Colonic mucosa (tissue), 4 donors: ENCODE results near the gene NDUFA12. TPM values are rescaled to one million over a fixed set of nuclear protein-coding genes. Genes with fewer than 3 reads are reported as not detected.

ENCODE experiments used
- DNase-seq: peaks from one replicate; pipeline ENCODE4 v3.0.0-alpha.2; 2020
- H3K27ac ChIP-seq: fragments of 200-600 bp; one replicate; pipeline ENCODE4 v1.8.0; 2021
- H3K27me3 ChIP-seq: fragments of 200-600 bp; one replicate; pipeline ENCODE4 v1.8.0; 2021
- H3K36me3 ChIP-seq: fragments of 200-600 bp; one replicate; pipeline ENCODE4 v1.8.0; 2021
- H3K4me1 ChIP-seq: fragments of 200-600 bp; one replicate; pipeline ENCODE4 v1.8.0; 2021; ENCODE audit warnings: mild to moderate bottlenecking
- H3K4me3 ChIP-seq: fragments of 200-600 bp; one replicate; pipeline ENCODE4 v1.8.0; 2021
- H3K9ac ChIP-seq, 2 donors: one replicate each; pipeline ENCODE4 v1.7.0; 2013; ENCODE audit warnings: control low read depth in 2 of 2, low read depth in 2 of 2, low read length in 2 of 2
- H3K9me3 ChIP-seq: fragments of 200-600 bp; one replicate; pipeline ENCODE4 v1.8.0; 2021
- intact Hi-C: fragments of 100-400 bp; cut with DNase I; formaldehyde crosslinking; loops from one replicate; pipeline ENCODE4 v1.14.1; 2022
- total RNA-seq, 2 donors: library from RNA; stranded (reverse); fragmentation: NEBNext Ultra II Directional in 1 of 2; extraction: Animal tissue kit (Norgen Biotek cat#: 25700) in 1 of 2; gene quantifications; one replicate each; pipeline ENCODE4 v1.2.1, GENCODE V29; 2021
- TF ChIP-seq, protein P1 (sequence below): fragments of 200-600 bp; IDR thresholded peaks from one replicate; pipeline ENCODE4 v1.8.0; 2022; ENCODE audit warnings: antibody characterized with exemption, mild to moderate bottlenecking
- donor health status: healthy.
- donor health status: DM: no; HTN: no; CAD: no.
- donor health status: DM: no; HTN: no; CAD: no.

The NDUFA12 gene
- total RNA-seq, 2 donors from 2014 or later = 136 to 151 TPM

- Histone ChIP-seq H3K9me3 (no peaks in the 10 kb centered on the region), H3K27me3 (no peaks in the 10 kb centered on the region), H3K9ac (no peak overlapping the region), H3K4me1 (no peaks in the 10 kb centered on the region), H3K27ac (no peak overlapping the region), H3K4me3 (no peak overlapping the region), H3K36me3 (no peaks in the 10 kb centered on the region)
- DNase-seq = no peak
- TF ChIP-seq, protein P1, sequence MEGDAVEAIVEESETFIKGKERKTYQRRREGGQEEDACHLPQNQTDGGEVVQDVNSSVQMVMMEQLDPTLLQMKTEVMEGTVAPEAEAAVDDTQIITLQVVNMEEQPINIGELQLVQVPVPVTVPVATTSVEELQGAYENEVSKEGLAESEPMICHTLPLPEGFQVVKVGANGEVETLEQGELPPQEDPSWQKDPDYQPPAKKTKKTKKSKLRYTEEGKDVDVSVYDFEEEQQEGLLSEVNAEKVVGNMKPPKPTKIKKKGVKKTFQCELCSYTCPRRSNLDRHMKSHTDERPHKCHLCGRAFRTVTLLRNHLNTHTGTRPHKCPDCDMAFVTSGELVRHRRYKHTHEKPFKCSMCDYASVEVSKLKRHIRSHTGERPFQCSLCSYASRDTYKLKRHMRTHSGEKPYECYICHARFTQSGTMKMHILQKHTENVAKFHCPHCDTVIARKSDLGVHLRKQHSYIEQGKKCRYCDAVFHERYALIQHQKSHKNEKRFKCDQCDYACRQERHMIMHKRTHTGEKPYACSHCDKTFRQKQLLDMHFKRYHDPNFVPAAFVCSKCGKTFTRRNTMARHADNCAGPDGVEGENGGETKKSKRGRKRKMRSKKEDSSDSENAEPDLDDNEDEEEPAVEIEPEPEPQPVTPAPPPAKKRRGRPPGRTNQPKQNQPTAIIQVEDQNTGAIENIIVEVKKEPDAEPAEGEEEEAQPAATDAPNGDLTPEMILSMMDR = no peak
- intact Hi-C loops = no loop called here
Measured at GRCh38 chr12:94963649-94964048, 39.8 kb downstream of the NDUFA12 start.

GRCh38 chr12:94962670-94963069 lies 40.8 kb downstream of the NDUFA12 start:
- H3K27me3 ChIP-seq = no peaks in the 10 kb centered on the region
- no peak overlapping the region for H3K27ac ChIP-seq
- no peaks in the 10 kb centered on the region for H3K4me1 ChIP-seq
- TF ChIP-seq, protein P1 = no peak
- intact Hi-C loops = no loop called here
- no peaks in the 10 kb centered on the region for H3K9me3 ChIP-seq
- H3K36me3 ChIP-seq = no peaks in the 10 kb centered on the region
- H3K4me3 ChIP-seq = no peak overlapping the region
- DNase-seq = no peak
- no peak overlapping the region for H3K9ac ChIP-seq

DNA sequence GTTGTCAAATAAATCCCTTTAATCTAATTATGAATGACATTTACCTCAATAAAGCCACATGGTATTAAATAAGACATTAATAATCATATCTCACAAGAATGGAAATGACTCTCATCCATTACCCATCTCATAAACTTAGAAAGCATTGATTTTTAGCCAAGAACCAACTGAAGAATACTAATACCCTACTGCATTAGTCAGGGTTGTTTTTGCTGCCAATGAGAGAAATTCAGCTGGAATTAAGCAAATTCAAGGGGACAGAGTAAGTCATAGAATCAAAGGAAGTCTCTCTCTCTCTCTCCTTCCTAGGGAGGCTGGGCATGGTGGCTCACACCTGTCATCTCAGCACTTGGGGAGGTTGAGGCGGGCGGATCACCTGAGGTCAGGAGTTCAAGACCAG lies 41.6 kb downstream of the NDUFA12 start:
- H3K9ac ChIP-seq = no peak overlapping the region
- no peak for DNase-seq
- H3K4me3 ChIP-seq = no peak overlapping the region
- H3K27me3 ChIP-seq = no peaks in the 10 kb centered on the region
- no peaks in the 10 kb centered on the region for H3K4me1 ChIP-seq
- TF ChIP-seq, protein P1 = no peak
- no peak overlapping the region for H3K27ac ChIP-seq
- intact Hi-C loops = no loop called here
- H3K36me3 ChIP-seq = no peaks in the 10 kb centered on the region
- H3K9me3 ChIP-seq = no peaks in the 10 kb centered on the region

GRCh38 chr12:94961256-94961824 lies 42.2 kb downstream of the NDUFA12 start:
- DNase-seq = no peak
- H3K9me3 ChIP-seq = no peaks in the 10 kb centered on the region
- no peak overlapping the region for H3K9ac ChIP-seq
- H3K4me3 ChIP-seq = no peak overlapping the region
- no peaks in the 10 kb centered on the region for H3K36me3 ChIP-seq
- no peaks in the 10 kb centered on the region for H3K27me3 ChIP-seq
- TF ChIP-seq, protein P1 = no peak
- H3K27ac ChIP-seq = no peak overlapping the region
- intact Hi-C loops = no loop called here
- H3K4me1 ChIP-seq = no peaks in the 10 kb centered on the region

GRCh38 chr12:94957006-94957405 lies 46.5 kb downstream of the NDUFA12 start:
- no peak for DNase-seq
- intact Hi-C loops = no loop called here
- H3K9me3 ChIP-seq = no peaks in the 10 kb centered on the region
- no peaks in the 10 kb centered on the region for H3K36me3 ChIP-seq
- H3K27ac ChIP-seq = no peak overlapping the region
- TF ChIP-seq, protein P1 = no peak
- H3K4me3 ChIP-seq = no peak overlapping the region
- H3K27me3 ChIP-seq = no peaks in the 10 kb centered on the region
- H3K4me1 ChIP-seq = no peaks in the 10 kb centered on the region
- no peak overlapping the region for H3K9ac ChIP-seq
